H1 (cell line): ENCODE data around the gene SLC6A12. TPM values are rescaled to one million over a fixed set of nuclear protein-coding genes. Genes with fewer than 3 reads are reported as not detected.

Experiments used
- ASH2L ChIP-seq: fragments of 200-600, 300-600 bp; sonication (generic); IDR thresholded peaks from one replicate; pipeline ENCODE4 v1.7.1; 2017; ENCODE audit warnings: low read length
- BCL11A ChIP-seq, 2 experiments: IDR thresholded peaks; one replicate each; pipeline ENCODE4 v1.6.1; 2011; ENCODE audit warnings: low read depth in 2 of 2, low read length in 2 of 2, mild to moderate bottlenecking in 2 of 2
- CHD2 ChIP-seq: IDR thresholded peaks from 2 replicates; pipeline ENCODE4 v1.6.1; 2012; ENCODE audit warnings: low read length, improper control_type of control experiment
- CTBP2 ChIP-seq: IDR thresholded peaks from 2 replicates; pipeline ENCODE4 v1.7.0; 2011; ENCODE audit warnings: borderline replicate concordance, mild to moderate bottlenecking, moderate library complexity, mixed read lengths, low read length; ENCODE audit not compliant: insufficient read depth, insufficient read length
- HDAC2 ChIP-seq, 2 experiments: fragments of 300-600 bp in 1 of 2; sonication (generic) in 1 of 2; IDR thresholded peaks; 2 replicates each; pipeline ENCODE4 v1.6.1; 2011 to 2012; ENCODE audit warnings: low read depth in 2 of 2, low read length in 2 of 2, mild to moderate bottlenecking in 2 of 2, moderate library complexity in 2 of 2, borderline replicate concordance in 1 of 2, inconsistent platforms in 1 of 2
- RAD21 ChIP-seq, 2 experiments: IDR thresholded peaks in 1 of 2; conservative IDR thresholded peaks in 1 of 2; 2 replicates each; pipeline ENCODE4 v1.6.1; 2011; ENCODE audit warnings: low read depth in 2 of 2, low read length in 2 of 2, improper control_type of control experiment in 1 of 2, inconsistent platforms in 1 of 2, mild to moderate bottlenecking in 1 of 2, moderate library complexity in 1 of 2
- RXRA ChIP-seq: IDR thresholded peaks from 2 replicates; pipeline ENCODE4 v1.6.1; 2011; ENCODE audit warnings: low read depth, mild to moderate bottlenecking, low read length, moderate library complexity; ENCODE audit not compliant: insufficient read depth
- polyA plus RNA-seq, 7 experiments: library from polyadenylated mRNA; depleted of rRNA in 3 of 7; stranded (reverse) in 5 of 7; unstranded in 2 of 7; fragments of >200 nt in 5 of 7; fragments of 200-250 nt in 2 of 7; gene quantifications; 1 replicate in 5 of 7; 2 replicates in 1 of 7; 4 replicates in 1 of 7; pipeline versions ENCODE4 v1.2.1 to v1.2.3, GENCODE V29; 2011 to 2013; ENCODE audit warnings: missing spikeins in 2 of 7, mixed read lengths in 2 of 7
- total RNA-seq: library from RNA; stranded (reverse); fragmentation: NEBNext Ultra II Directional; extraction: Animal tissue kit (Norgen Biotek cat#: 25700); gene quantifications from 2 replicates; pipeline ENCODE4 v1.2.1, GENCODE V29; 2021
- TF ChIP-seq, protein P1 (sequence below): fragments of 300-600 bp; sonication (generic); IDR thresholded peaks from 2 replicates; pipeline ENCODE4 v1.7.1; 2012; ENCODE audit warnings: low read length, moderate library complexity, mild to moderate bottlenecking, inconsistent platforms; ENCODE audit not compliant: insufficient replicate concordance

The SLC6A12 gene
- total and polyA plus RNA-seq, 2 of the 8 experiments (the other 6 are each of a cell fraction or from before 2014, with no cell fraction given), result 0.70 to 1.1 TPM

DNA sequence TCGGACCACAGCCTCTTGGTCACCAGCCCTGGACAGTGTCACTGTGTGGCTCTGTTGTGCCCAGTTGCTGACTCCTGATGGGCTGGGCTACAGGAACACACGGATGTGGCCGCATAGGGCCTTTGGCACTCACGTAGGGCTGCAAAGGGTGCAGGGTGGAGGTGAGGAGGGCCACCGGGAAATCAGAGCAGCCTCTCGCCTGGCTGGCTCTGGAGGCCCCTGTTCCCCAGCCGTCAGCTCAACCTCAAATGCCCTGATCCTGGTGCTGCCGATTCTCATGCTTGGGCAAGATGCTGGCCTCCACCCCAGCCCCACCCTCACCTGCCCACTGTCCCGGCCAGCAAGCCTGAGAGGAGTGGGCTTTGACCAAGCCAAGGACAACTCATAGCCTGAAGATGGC, 59.0 kb downstream of the SLC6A12 start (continued):
- TF ChIP-seq, protein P1, sequence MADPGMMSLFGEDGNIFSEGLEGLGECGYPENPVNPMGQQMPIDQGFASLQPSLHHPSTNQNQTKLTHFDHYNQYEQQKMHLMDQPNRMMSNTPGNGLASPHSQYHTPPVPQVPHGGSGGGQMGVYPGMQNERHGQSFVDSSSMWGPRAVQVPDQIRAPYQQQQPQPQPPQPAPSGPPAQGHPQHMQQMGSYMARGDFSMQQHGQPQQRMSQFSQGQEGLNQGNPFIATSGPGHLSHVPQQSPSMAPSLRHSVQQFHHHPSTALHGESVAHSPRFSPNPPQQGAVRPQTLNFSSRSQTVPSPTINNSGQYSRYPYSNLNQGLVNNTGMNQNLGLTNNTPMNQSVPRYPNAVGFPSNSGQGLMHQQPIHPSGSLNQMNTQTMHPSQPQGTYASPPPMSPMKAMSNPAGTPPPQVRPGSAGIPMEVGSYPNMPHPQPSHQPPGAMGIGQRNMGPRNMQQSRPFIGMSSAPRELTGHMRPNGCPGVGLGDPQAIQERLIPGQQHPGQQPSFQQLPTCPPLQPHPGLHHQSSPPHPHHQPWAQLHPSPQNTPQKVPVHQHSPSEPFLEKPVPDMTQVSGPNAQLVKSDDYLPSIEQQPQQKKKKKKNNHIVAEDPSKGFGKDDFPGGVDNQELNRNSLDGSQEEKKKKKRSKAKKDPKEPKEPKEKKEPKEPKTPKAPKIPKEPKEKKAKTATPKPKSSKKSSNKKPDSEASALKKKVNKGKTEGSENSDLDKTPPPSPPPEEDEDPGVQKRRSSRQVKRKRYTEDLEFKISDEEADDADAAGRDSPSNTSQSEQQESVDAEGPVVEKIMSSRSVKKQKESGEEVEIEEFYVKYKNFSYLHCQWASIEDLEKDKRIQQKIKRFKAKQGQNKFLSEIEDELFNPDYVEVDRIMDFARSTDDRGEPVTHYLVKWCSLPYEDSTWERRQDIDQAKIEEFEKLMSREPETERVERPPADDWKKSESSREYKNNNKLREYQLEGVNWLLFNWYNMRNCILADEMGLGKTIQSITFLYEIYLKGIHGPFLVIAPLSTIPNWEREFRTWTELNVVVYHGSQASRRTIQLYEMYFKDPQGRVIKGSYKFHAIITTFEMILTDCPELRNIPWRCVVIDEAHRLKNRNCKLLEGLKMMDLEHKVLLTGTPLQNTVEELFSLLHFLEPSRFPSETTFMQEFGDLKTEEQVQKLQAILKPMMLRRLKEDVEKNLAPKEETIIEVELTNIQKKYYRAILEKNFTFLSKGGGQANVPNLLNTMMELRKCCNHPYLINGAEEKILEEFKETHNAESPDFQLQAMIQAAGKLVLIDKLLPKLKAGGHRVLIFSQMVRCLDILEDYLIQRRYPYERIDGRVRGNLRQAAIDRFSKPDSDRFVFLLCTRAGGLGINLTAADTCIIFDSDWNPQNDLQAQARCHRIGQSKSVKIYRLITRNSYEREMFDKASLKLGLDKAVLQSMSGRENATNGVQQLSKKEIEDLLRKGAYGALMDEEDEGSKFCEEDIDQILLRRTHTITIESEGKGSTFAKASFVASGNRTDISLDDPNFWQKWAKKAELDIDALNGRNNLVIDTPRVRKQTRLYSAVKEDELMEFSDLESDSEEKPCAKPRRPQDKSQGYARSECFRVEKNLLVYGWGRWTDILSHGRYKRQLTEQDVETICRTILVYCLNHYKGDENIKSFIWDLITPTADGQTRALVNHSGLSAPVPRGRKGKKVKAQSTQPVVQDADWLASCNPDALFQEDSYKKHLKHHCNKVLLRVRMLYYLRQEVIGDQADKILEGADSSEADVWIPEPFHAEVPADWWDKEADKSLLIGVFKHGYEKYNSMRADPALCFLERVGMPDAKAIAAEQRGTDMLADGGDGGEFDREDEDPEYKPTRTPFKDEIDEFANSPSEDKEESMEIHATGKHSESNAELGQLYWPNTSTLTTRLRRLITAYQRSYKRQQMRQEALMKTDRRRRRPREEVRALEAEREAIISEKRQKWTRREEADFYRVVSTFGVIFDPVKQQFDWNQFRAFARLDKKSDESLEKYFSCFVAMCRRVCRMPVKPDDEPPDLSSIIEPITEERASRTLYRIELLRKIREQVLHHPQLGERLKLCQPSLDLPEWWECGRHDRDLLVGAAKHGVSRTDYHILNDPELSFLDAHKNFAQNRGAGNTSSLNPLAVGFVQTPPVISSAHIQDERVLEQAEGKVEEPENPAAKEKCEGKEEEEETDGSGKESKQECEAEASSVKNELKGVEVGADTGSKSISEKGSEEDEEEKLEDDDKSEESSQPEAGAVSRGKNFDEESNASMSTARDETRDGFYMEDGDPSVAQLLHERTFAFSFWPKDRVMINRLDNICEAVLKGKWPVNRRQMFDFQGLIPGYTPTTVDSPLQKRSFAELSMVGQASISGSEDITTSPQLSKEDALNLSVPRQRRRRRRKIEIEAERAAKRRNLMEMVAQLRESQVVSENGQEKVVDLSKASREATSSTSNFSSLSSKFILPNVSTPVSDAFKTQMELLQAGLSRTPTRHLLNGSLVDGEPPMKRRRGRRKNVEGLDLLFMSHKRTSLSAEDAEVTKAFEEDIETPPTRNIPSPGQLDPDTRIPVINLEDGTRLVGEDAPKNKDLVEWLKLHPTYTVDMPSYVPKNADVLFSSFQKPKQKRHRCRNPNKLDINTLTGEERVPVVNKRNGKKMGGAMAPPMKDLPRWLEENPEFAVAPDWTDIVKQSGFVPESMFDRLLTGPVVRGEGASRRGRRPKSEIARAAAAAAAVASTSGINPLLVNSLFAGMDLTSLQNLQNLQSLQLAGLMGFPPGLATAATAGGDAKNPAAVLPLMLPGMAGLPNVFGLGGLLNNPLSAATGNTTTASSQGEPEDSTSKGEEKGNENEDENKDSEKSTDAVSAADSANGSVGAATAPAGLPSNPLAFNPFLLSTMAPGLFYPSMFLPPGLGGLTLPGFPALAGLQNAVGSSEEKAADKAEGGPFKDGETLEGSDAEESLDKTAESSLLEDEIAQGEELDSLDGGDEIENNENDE, result no peak
- TF ChIP-seq CHD2, result no peak
- no peak for TF ChIP-seq CTBP2
- TF ChIP-seq HDAC2 (IDR thresholded peaks at IDR 0.05; ENCODE audit: borderline replicate concordance in 1 of 2, low read depth in 2 of 2, low read length in 2 of 2), result no peak
- no peak for TF ChIP-seq ASH2L
- no peak for TF ChIP-seq RXRA
- no peak for TF ChIP-seq BCL11A (IDR thresholded peaks at IDR 0.05; ENCODE audit: low read depth in 2 of 2, low read length in 2 of 2)
- TF ChIP-seq RAD21 (IDR thresholded peaks at IDR 0.05 in 1 of 2, conservative IDR thresholded peaks at IDR 0.05 in 1 of 2; ENCODE audit: low read depth in 2 of 2, low read length in 2 of 2), result no peak
- TF ChIP-seq, all 59 proteins: peak for 0
